Neural crest cell (in vitro differentiated cells): ENCODE measurements around the gene ZDHHC11. TPM values are rescaled to one million over a fixed set of nuclear protein-coding genes. Genes with fewer than 3 reads are reported as not detected.
A peak's percentile ranks its signal among the peaks of the same experiment; 100 is the strongest.
"Not testable (repeated sequence)": the region's sequence is repeated elsewhere in the genome, so short reads cannot be mapped to it uniquely, and the experiment has no call there.

ENCODE experiments used
- DNase-seq: peaks from one replicate; pipeline ENCODE4 v3.0.0; 2021; ENCODE audit warnings: low read depth, mixed read lengths, low spot score
- H3K27ac Mint-ChIP-seq: one replicate; pipeline ENCODE4 v1.8.0; 2021; ENCODE audit warnings: mild to moderate bottlenecking, mixed read lengths; ENCODE audit not compliant: unreplicated experiment
- H3K27me3 Mint-ChIP-seq: 2 replicates; pipeline ENCODE4 v1.8.0; 2021; ENCODE audit warnings: low read depth, mild to moderate bottlenecking, mixed read lengths
- H3K36me3 Mint-ChIP-seq: 2 replicates; pipeline ENCODE4 v1.8.0; 2021; ENCODE audit warnings: low read depth, mild to moderate bottlenecking, mixed read lengths
- H3K4me1 Mint-ChIP-seq: 2 replicates; pipeline ENCODE4 v1.8.0; 2021; ENCODE audit warnings: mixed read lengths
- H3K4me3 Mint-ChIP-seq: one replicate; pipeline ENCODE4 v1.8.0; 2021; ENCODE audit warnings: mild to moderate bottlenecking, mixed read lengths
- H3K9me3 Mint-ChIP-seq: 2 replicates; pipeline ENCODE4 v1.8.0; 2021; ENCODE audit warnings: mixed read lengths
- total RNA-seq: library from RNA; stranded (reverse); gene quantifications from 2 replicates; pipeline ENCODE4 v1.2.1, GENCODE V29; 2021
- TF ChIP-seq, protein P1 (sequence below): fragments of 200-600 bp; sonication (generic); conservative IDR thresholded peaks from 2 replicates; pipeline ENCODE4 v1.5.0; 2021; ENCODE audit warnings: antibody characterized with exemption, mild to moderate bottlenecking

ZDHHC11 gene
- total RNA-seq, 1 donor from 2014 or later, result 17.2 TPM

DNA sequence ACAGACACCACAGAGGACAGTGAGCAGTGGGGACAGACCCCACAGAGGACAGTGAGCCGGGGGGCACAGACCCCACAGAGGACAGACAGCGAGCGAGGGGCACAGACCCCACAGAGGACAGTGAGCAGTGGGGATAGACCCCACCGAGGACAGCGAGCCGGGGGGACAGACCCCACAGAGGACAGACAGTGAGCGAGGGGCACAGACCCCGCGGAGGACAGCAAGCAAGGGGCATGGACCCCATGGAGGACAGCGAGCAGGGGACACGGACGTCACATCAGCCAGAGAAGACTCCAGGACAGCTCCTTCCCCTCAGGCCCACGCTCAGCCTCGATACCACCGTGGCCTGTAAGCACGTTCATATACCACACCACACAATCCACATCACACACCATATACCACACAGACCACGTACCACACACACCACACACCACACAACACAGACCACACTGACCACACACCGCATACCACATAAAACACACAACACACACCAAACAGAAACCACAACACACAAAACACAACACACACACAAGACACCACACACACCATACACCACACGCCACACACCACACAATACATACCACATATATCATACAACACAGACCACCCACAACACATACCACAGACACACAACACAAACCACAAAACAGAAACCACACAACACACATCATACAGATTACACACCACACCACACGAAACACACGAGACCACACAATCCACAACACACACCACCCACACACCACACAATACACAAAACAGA, 5.2 kb upstream of the ZDHHC11 start:
- H3K4me1 Mint-ChIP-seq, result no peaks in the 10 kb centered on the region
- TF ChIP-seq, protein P1, sequence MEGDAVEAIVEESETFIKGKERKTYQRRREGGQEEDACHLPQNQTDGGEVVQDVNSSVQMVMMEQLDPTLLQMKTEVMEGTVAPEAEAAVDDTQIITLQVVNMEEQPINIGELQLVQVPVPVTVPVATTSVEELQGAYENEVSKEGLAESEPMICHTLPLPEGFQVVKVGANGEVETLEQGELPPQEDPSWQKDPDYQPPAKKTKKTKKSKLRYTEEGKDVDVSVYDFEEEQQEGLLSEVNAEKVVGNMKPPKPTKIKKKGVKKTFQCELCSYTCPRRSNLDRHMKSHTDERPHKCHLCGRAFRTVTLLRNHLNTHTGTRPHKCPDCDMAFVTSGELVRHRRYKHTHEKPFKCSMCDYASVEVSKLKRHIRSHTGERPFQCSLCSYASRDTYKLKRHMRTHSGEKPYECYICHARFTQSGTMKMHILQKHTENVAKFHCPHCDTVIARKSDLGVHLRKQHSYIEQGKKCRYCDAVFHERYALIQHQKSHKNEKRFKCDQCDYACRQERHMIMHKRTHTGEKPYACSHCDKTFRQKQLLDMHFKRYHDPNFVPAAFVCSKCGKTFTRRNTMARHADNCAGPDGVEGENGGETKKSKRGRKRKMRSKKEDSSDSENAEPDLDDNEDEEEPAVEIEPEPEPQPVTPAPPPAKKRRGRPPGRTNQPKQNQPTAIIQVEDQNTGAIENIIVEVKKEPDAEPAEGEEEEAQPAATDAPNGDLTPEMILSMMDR, result no peak
- no peaks in the 10 kb centered on the region for H3K36me3 Mint-ChIP-seq
- DNase-seq, result no peak
- no peak overlapping the region for H3K4me3 Mint-ChIP-seq
- peaks cover 13% of the 10 kb centered on the region for H3K27me3 Mint-ChIP-seq
- no peaks in the 10 kb centered on the region for H3K9me3 Mint-ChIP-seq
- H3K27ac Mint-ChIP-seq, result no peak overlapping the region

DNA sequence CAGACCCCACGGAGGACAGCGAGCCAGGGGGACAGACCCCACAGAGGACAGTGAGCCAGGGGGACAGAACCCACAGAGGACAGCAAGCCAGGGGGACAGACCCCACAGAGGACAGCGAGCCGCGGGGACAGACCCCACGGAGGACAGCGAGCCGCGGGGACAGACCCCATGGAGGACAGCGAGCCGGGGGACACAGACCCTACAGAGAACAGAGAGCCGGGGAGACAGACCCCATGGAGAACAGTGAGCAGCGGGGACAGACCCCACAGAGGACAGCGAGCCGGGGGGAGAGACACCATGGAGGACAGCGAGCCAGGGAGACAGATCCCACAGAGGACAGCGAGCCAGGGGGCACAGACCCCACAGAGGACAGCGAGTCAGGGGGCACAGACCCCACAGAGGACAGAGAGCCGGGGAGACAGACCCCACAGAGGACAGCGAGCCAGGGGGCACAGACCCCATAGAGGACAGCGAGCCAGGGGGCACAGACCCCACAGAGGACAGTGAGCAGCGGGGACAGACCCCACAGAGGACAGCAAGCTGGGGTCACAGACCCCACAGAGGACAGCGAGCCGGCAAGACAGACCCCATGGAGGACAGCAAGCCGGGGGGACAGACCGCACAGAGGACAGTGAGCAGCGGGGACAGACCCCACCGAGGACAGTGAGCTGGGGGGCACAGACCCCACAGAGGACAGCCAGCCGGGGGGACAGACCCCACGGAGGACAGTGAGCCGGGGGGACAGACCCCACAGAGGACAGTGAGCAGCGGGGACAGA, 4.4 kb upstream of the ZDHHC11 start:
- peaks cover 8% of the 10 kb centered on the region for H3K4me1 Mint-ChIP-seq
- TF ChIP-seq, protein P1, result no peak
- peak overlapping the region; percentile 79 for H3K27ac Mint-ChIP-seq
- H3K9me3 Mint-ChIP-seq, result no peaks in the 10 kb centered on the region
- DNase-seq, result no peak
- H3K4me3 Mint-ChIP-seq, result no peak overlapping the region
- peaks cover 13% of the 10 kb centered on the region for H3K27me3 Mint-ChIP-seq
- no peaks in the 10 kb centered on the region for H3K36me3 Mint-ChIP-seq

DNA sequence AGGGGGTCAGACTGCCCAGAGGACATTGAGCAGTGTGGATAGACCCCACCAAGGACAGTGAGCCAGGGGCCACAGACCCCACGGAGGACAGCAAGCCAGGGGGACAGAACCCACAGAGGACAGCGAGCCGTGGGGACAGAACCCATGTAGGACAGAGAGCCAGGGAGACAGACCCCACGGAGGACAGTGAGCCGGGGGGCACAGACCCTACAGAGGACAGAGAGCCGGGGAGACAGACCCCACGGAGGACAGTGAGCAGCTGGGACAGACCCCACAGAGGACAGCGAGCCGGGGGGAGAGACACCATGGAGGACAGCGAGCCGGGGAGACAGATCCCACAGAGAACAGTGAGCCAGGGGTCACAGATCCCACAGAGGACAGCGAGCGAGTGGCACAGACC, 3.4 kb upstream of the ZDHHC11 start:
- H3K4me3 Mint-ChIP-seq, result no peak overlapping the region
- H3K4me1 Mint-ChIP-seq, result peaks cover 15% of the 10 kb centered on the region
- H3K36me3 Mint-ChIP-seq, result no peaks in the 10 kb centered on the region
- no peaks in the 10 kb centered on the region for H3K9me3 Mint-ChIP-seq
- H3K27me3 Mint-ChIP-seq, result peaks cover 13% of the 10 kb centered on the region
- TF ChIP-seq, protein P1, result no peak
- no peak overlapping the region for H3K27ac Mint-ChIP-seq
- no peak for DNase-seq

DNA sequence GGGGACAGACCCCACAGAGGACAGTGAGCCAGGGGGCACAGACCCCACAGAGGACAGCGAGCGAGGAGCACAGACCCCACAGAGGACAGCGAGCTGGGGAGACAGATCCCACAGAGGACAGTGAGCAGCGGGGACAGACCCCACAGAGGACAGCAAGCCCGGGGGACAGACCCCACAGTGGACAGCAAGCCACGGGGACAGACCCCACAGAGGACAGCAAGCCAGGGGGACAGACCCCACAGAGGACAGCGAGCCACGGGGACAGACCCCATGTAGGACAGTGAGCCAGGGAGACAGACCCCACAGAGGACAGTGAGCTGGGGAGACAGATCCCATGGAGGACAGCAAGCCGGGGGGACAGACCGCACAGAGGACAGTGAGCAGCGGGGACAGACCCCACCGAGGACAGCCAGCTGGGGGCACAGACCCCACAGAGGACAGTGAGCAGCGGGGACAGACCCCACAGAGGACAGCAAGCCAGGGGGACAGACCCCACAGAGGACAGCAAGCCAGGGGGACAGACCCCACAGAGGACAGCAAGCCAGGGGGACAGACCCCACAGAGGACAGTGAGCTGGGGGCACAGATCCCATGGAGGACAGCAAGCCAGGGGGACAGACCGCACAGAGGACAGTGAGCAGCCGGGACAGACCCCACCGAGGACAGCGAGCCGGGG, 2.8 kb upstream of the ZDHHC11 start:
- H3K4me1 Mint-ChIP-seq, result peaks cover 15% of the 10 kb centered on the region

DNA sequence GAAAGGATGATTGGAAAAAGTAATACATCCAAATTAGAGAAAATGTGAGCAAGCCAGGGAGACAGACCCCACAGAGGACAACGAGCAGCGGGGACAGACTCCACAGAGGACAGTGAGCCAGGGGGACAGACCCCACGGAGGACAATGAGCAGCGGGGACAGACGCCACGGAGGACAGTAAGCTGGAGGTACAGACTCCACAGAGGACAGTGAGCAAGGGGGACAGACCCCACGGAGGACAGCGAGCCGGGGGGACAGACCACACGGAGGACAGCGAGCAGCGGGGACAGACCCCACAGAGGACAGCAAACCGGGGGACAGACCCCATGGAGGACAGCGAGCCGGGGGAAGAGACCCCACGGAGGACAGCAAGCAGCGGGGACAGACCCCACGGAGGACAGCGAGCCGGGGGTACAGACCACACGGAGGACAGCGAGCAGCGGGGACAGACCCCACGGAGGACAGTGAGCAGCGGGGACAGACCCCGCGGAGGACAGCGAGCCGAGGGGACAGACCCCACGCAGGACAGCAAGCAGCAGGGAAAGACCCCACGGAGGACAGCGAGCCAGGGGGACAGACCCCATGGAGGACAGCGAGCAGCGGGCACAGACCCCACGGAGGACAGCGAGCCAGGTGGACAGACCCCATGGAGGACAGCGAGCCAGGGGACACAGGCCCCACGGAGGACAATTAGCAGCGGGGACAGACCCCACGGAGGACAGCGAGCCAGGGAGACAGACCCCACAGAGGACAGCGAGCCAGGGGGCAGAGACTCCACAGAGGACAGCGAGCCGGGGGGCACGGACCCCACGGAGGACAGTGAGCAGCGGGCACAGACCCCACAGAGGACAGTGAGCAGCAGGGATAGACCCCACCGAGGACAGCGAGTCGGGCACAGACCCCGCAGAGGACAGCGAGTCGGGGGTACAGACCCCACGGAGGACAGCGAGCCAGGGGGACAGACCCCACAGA, 1.9 kb upstream of the ZDHHC11 start:
- Mint-ChIP-seq H3K4me1 (peaks cover 15% of the 10 kb centered on the region), H3K27ac (no peak overlapping the region), H3K4me3 (no peak overlapping the region), H3K9me3 (no peaks in the 10 kb centered on the region), H3K27me3 (peaks cover 13% of the 10 kb centered on the region), H3K36me3 (no peaks in the 10 kb centered on the region)
- DNase-seq, result no peak
- TF ChIP-seq, protein P1, result no peak

More for the DNA sequence above, 2.8 kb upstream of the ZDHHC11 start:
- H3K4me3 Mint-ChIP-seq, H3K36me3 Mint-ChIP-seq, H3K9me3 Mint-ChIP-seq, H3K27ac Mint-ChIP-seq, DNase-seq: not testable (repeated sequence)
- peaks cover 13% of the 10 kb centered on the region for H3K27me3 Mint-ChIP-seq
